Measurements from ENCODE around the gene ADAMTS3.

GRCh38 chr4:72451349-72451748, 117.7 kb downstream of the ADAMTS3 start:
- TF ChIP-seq CTCF (IDR thresholded peaks at IDR 0.05) (no peak), POLR2A (IDR thresholded peaks at IDR 0.05) (no peak)
